Measurements from ENCODE around the gene COL6A3. TPM values are rescaled to one million over a fixed set of nuclear protein-coding genes. Genes with fewer than 3 reads are reported as not detected.
"Not testable (repeated sequence)": the region's sequence is repeated elsewhere in the genome, so short reads cannot be mapped to it uniquely, and the experiment has no call there.

Gene COL6A3
- total and polyA plus RNA-seq, 8 donors = 5.0 to 249 (median 17.1) TPM

- intact Hi-C loops (cut with DNase I) = no loop called here
- Histone ChIP-seq H3K9me3 (no peaks in the 10 kb centered on the region), H3K27me3 (no peaks in the 10 kb centered on the region), H3K4me3 (no peak overlapping the region), H3K27ac (no peak overlapping the region), H3K4me1 (no peaks in the 10 kb centered on the region), H3K36me3 (no peaks in the 10 kb centered on the region)
- no peak for FAIRE-seq
- no peak for DNase-seq
- no peak for ATAC-seq
- no peak for TF ChIP-seq CTCF (IDR thresholded peaks at IDR 0.05)
- WGBS, 2 donors = 56 to 63% methylated on average over 8 of the region's 8 CpGs
These were observed 59.1 kb downstream of the COL6A3 start for GRCh38 chr2:237354892-237355291.

GRCh38 chr2:237354172-237354571 is 59.8 kb downstream of the COL6A3 start:
- H3K36me3 ChIP-seq; H3K9me3 ChIP-seq; FAIRE-seq; DNase-seq; H3K4me1 ChIP-seq; H3K27me3 ChIP-seq; ATAC-seq; intact Hi-C loops (cut with DNase I); H3K27ac ChIP-seq; H3K4me3 ChIP-seq: not testable (repeated sequence)
- 69 to 76% methylated on average over 6 of the region's 6 CpGs for WGBS, 2 donors

- H3K27me3 ChIP-seq = no peaks in the 10 kb centered on the region
- FAIRE-seq (no peak), ATAC-seq (no peak), DNase-seq (no peak)
- H3K4me1 ChIP-seq = no peaks in the 10 kb centered on the region
- WGBS, 2 donors = 24 to 25% methylated on average over 5 of the region's 5 CpGs
- H3K4me3 ChIP-seq = no peak overlapping the region
- no peak for TF ChIP-seq CTCF (IDR thresholded peaks at IDR 0.05)
- no peaks in the 10 kb centered on the region for H3K36me3 ChIP-seq
- no peaks in the 10 kb centered on the region for H3K9me3 ChIP-seq
- no peak overlapping the region for H3K27ac ChIP-seq
- intact Hi-C loops (cut with DNase I) = no loop called here
These were observed 60.7 kb downstream of the COL6A3 start for GRCh38 chr2:237353215-237353614.

- DNase-seq (no peak), ATAC-seq (no peak), FAIRE-seq (no peak)
- no peaks in the 10 kb centered on the region for H3K9me3 ChIP-seq
- H3K4me1 ChIP-seq = no peaks in the 10 kb centered on the region
- H3K36me3 ChIP-seq = no peaks in the 10 kb centered on the region
- TF ChIP-seq CTCF (IDR thresholded peaks at IDR 0.05) = no peak
- H3K27me3 ChIP-seq = no peaks in the 10 kb centered on the region
- WGBS, 2 donors = 39 to 56% methylated on average over 6 of the region's 6 CpGs
- no peak overlapping the region for H3K4me3 ChIP-seq
- no peak overlapping the region for H3K27ac ChIP-seq
- intact Hi-C loops (cut with DNase I) = no loop called here
These were observed 61.6 kb downstream of the COL6A3 start for GRCh38 chr2:237352279-237352845.

GRCh38 chr2:237351796-237352195 is 62.2 kb downstream of the COL6A3 start:
- TF ChIP-seq CTCF (IDR thresholded peaks at IDR 0.05) = no peak
- intact Hi-C loops (cut with DNase I) = no loop called here
- Histone ChIP-seq H3K27me3 (no peaks in the 10 kb centered on the region), H3K4me1 (no peaks in the 10 kb centered on the region), H3K4me3 (no peak overlapping the region), H3K36me3 (no peaks in the 10 kb centered on the region), H3K27ac (no peak overlapping the region), H3K9me3 (no peaks in the 10 kb centered on the region)
- DNase-seq (no peak), FAIRE-seq (no peak), ATAC-seq (no peak)
- WGBS, 2 donors = 60 to 69% methylated on average over 4 of the region's 4 CpGs
